Hematopoietic multipotent progenitor cell treated with erythropoietin and hydrocortisone succinate and interleukin-3 and kit ligand, for 15 days (in vitro differentiated cells): Measurements from ENCODE around the gene PROX2.

Experiments used
- DNase-seq: peaks from one replicate; pipeline ENCODE4 v3.0.0-alpha.2; 2015; ENCODE audit warnings: low spot score

The PROX2 gene

DNA sequence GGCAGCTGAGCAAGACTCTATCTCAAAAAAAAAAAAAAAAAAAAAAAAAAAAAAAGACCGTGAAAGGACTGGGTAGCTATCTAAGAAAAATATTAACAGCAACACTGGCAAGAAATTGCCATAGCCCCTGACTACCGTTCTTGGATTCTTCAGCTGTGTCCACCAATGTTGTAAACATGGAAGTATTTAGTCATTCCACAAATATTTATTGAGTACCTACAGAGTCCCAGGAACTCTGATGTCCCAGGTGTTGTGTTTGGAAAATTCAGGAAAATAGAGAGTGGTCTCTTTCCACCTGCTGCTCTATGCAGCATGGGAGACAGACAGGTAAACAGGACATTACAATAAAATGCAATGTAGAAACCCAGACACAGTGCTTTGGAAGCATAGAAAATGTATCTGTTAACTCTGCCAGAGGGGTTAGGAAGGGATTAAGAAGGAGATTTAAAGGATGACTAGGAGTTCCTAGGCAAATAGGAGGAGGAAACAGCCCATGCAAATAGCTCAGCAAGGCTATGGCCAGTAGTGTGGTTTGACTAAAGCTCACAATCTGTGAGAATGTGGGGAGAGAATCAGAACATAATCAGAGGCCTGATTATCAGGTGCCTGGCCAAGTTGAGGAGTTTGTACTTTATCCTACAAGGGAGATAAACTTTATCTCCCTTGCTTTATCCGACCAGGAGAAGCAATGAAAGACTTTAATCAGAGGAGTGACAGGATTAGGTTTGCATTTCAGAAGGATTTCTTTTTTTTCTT, 3.7 kb upstream of the PROX2 start:
- no peak for DNase-seq

GRCh38 chr14:74875204-74875603, 741 bp downstream of the PROX2 start:
- no peak for DNase-seq

- no peak for DNase-seq
Observed at GRCh38 chr14:74871819-74872218, 4.1 kb downstream of the PROX2 start.

DNA sequence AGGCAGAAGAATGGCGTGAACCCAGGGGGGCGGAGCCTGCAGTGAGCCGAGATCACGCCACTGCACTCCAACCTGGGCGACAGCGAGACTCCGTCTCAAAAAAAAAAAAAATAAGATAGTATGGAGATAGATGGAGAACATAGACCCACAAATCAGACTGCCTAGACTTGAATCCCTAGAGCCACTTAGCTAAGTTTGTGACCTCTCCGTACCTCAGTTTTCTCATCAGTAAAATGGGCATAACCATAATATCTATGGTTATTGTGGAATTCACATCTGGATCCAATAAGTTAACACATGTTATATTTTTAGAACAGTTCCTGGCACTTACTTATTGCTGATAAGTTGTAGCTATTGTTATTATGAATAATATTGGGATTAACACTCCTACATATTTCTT, 7.2 kb downstream of the PROX2 start:
- DNase-seq: no peak

- DNase-seq: no peak
Observed at GRCh38 chr14:74867673-74868072, 8.3 kb downstream of the PROX2 start.

GRCh38 chr14:74866708-74867389, 9.1 kb downstream of the PROX2 start:
- DNase-seq: no peak

GRCh38 chr14:74865156-74865555, 10.8 kb downstream of the PROX2 start:
- no peak for DNase-seq

GRCh38 chr14:74864198-74864597, 11.7 kb downstream of the PROX2 start:
- no peak for DNase-seq

DNA sequence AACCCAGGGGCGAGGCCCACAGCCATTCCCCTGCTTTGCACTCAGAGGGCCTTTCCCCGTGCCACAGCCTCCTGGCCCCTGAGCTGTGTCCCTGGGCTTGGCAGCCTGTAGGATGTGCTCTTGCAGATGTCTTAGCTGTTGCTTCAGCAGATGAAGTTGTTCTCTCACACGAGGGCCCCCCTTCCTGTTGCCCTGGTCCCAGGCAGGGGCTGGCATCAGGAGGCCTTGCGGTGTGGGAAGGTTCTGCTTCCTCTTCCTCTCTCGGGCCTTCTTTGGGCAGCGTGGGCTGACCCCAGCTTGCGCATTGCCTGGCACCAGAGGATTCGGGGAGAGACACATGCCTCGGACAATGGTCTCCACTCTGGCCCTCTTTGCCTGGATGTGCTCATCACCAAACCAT, 12.7 kb downstream of the PROX2 start:
- DNase-seq: no peak

GRCh38 chr14:74861734-74862090, 14.2 kb downstream of the PROX2 start:
- no peak for DNase-seq

DNA sequence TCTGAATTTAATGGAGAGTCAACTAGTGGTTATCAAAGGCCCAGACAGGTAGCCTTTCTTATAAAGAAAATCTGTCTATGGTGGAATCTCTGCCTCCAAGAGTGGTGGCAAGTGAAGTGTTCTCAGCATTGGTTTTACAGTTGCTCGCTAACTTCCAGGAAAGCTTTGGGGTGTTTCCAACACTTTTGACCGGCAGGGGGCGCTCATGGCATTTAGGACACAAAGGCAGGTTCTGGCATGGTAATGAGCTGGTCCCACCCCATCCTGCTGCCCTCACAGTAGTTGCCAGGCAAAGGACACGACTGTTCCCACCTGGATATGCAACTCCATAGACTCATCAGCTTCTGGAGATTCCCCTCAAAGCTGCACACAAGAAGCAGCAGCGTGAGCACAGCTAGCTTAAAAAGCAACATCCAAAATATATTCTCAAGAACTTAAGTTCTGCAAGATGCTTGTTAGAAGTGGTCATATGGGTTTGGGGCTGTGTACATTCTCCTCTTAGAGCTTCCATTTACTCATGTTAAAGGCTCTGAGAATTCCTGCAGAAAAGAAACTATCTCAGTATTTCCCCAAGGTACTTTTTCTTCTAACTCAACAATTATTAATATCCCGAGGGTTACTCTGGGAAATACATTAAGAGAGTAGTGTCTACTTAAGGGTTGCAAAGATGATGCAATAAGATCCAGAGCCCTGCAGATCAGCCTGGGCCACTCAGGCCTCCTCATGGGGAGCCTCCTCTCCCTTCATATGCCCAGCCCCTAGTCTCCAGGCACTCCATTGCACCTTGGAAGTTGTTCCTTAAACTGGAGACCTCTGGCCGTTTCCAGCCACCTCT, 14.8 kb downstream of the PROX2 start:
- peak; percentile 89 for DNase-seq

GRCh38 chr14:74859757-74860552, 16.0 kb downstream of the PROX2 start:
- DNase-seq: no peak

- no peak for DNase-seq
Observed at GRCh38 chr14:74858022-74858421, 17.9 kb downstream of the PROX2 start.

GRCh38 chr14:74856366-74856765, 19.6 kb downstream of the PROX2 start:
- DNase-seq: no peak

GRCh38 chr14:74855945-74856344, 20.0 kb downstream of the PROX2 start:
- no peak for DNase-seq

DNA sequence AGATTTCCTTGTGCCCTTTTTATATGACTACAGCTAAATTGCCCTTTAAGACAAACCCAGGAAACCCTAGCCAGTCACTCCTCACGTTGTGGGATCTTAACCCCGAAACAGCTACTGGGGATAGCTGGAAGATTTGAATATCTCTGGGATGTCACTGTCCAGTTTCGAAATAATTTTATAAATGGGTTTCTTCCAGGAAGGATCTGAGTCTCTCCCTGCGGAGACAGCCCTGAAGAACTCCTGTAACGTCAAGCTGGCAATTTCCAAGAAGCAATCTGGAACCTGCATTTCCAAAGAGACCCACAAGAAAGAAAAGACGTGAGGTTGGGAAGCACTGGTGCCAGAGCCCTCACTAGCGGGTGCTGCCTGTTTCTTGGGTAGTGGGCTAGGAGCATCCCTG, 20.9 kb downstream of the PROX2 start:
- DNase-seq: no peak

- DNase-seq: no peak
Observed at GRCh38 chr14:74853581-74853980, 22.4 kb downstream of the PROX2 start.

DNA sequence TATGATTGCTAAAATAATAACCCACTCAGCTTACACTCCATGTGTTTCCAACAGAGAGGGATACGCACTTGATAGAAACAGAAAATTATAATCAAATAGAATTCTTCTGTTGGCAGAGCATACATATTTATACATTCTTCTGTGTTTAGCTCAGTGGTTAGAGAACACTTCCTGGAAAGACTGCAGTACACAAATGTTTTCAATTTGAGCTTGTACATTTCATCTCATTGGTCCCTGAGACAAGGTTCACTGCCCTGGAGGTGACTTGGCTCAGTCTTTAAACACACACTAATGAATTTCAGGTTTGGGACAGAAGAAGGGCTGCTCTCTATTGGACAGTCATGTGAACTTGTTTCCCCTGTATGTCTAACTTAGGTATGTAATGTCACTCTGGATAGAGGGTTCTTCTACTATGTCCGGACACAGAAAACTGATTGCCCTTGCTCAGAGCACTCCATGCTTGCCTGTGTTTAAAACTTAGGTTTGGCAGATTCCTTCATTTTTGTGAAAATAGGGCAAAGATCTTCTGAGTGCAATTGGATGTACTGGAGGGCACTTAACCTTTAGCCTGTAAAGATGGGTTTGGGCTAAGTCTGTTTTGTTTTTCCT, 22.9 kb downstream of the PROX2 start:
- no peak for DNase-seq

- DNase-seq: no peak
Observed at GRCh38 chr14:74848768-74849167, 27.2 kb downstream of the PROX2 start.

- no peak for DNase-seq
Observed at GRCh38 chr14:74846968-74847665, 28.8 kb downstream of the PROX2 start.

- no peak for DNase-seq
Observed at GRCh38 chr14:74846168-74846567, 29.8 kb downstream of the PROX2 start.
